Tibial nerve (tissue), 4 donors: ENCODE results near the gene KCMF1.

Experiments
- EP300 ChIP-seq, 2 donors: sonication (generic); formaldehyde crosslinking; IDR thresholded peaks; one replicate each; pipeline ENCODE4 v1.6.1; 2017; ENCODE audit warnings: antibody characterized with exemption in 2 of 2, mild to moderate bottlenecking in 1 of 2
- POLR2A ChIP-seq, 2 donors: fragments of 450-650 bp; IDR thresholded peaks; one replicate each; pipeline ENCODE4 v1.6.1; 2017; ENCODE audit warnings: antibody characterized with exemption in 2 of 2, mild to moderate bottlenecking in 2 of 2, moderate library complexity in 2 of 2
- TF ChIP-seq, protein P1 (sequence below), 5 experiments: fragments of 200-600 bp in 3 of 5; fragments of 450-650 bp in 2 of 5; sonication (generic) in 3 of 5; IDR thresholded peaks; one replicate each; pipeline ENCODE4 v1.5.1; 2016 to 2019; ENCODE audit warnings: antibody characterized with exemption in 5 of 5, mild to moderate bottlenecking in 3 of 5, moderate library complexity in 2 of 5

DNA sequence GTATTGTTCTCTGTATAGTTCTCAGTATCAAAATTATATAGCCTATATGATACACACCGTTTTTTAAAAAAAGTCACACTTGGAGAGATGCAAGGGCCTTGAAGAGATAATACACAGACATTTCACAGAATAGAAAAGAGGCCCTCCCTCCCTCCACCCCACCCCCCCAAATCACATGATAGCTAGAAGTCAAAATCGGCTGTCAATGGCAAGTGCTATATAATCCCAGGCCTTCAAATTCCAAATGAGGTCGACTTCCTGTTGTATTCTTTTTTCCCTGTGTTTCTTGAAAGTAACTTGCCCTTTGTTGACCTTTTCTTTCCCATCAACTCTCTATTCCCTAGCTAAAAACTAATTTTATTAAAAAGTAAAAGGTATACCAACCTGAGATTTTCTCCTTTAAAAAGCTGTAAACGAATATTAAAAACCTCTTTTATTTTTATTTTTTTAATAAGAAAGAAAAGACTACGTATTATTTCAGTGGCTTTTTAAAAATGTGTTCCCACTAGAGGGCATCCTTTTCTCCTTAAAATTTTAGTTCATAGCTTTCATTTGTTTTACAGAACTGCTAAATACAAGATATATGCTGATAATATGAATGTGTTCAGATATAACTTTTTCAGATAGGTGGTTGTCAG, 46.6 kb downstream of the KCMF1 start:
- TF ChIP-seq, protein P1, sequence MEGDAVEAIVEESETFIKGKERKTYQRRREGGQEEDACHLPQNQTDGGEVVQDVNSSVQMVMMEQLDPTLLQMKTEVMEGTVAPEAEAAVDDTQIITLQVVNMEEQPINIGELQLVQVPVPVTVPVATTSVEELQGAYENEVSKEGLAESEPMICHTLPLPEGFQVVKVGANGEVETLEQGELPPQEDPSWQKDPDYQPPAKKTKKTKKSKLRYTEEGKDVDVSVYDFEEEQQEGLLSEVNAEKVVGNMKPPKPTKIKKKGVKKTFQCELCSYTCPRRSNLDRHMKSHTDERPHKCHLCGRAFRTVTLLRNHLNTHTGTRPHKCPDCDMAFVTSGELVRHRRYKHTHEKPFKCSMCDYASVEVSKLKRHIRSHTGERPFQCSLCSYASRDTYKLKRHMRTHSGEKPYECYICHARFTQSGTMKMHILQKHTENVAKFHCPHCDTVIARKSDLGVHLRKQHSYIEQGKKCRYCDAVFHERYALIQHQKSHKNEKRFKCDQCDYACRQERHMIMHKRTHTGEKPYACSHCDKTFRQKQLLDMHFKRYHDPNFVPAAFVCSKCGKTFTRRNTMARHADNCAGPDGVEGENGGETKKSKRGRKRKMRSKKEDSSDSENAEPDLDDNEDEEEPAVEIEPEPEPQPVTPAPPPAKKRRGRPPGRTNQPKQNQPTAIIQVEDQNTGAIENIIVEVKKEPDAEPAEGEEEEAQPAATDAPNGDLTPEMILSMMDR (IDR thresholded peaks at IDR 0.05) = peak in 3 of 5 experiments; percentile 13 to 40 (median 15)
- TF ChIP-seq POLR2A (IDR thresholded peaks at IDR 0.05) (no peak), EP300 (IDR thresholded peaks at IDR 0.05) (no peak)
